K562 (cell line): Measurements from ENCODE around the gene WWC2. TPM values are rescaled to one million over a fixed set of nuclear protein-coding genes. Genes with fewer than 3 reads are reported as not detected.

Experiments
- EWSR1 ChIP-seq: fragments of 450-650 bp; IDR thresholded peaks from 2 replicates; pipeline ENCODE4 v1.6.1; 2018; ENCODE audit warnings: borderline replicate concordance, mild to moderate bottlenecking, low read depth, moderate library complexity; ENCODE audit not compliant: partially characterized antibody
- HDAC2 ChIP-seq: fragments of 450-650 bp; IDR thresholded peaks from 2 replicates; pipeline ENCODE4 v1.6.1; 2016; ENCODE audit warnings: mild to moderate bottlenecking
- HMG20A ChIP-seq: fragments of 450-650 bp; formaldehyde crosslinking; conservative IDR thresholded peaks from 2 replicates; pipeline ENCODE4 v1.4.0; 2020; ENCODE audit warnings: mild to moderate bottlenecking, mixed read lengths
- HNRNPL ChIP-seq: fragments of 200-400 bp; formaldehyde crosslinking; IDR thresholded peaks from 2 replicates; pipeline ENCODE4 v1.6.1; 2017; ENCODE audit warnings: low read depth, mild to moderate bottlenecking, low read length
- JUNB ChIP-seq: fragments of 450-650 bp; formaldehyde crosslinking; conservative IDR thresholded peaks from 2 replicates; pipeline ENCODE4 v1.4.0; 2020; ENCODE audit warnings: mild to moderate bottlenecking
- KDM2B ChIP-seq: fragments of 250-450 bp; sonication (Bioruptor Pico); IDR thresholded peaks from 2 replicates; pipeline ENCODE4 v1.8.0; 2021; ENCODE audit warnings: mild to moderate bottlenecking, moderate library complexity
- NFIX ChIP-seq: fragments of 250-450 bp; sonication (Bioruptor Pico); IDR thresholded peaks from 2 replicates; pipeline ENCODE4 v1.4.0; 2020; ENCODE audit warnings: low read depth, mild to moderate bottlenecking, moderate library complexity
- NR4A1 ChIP-seq, 2 experiments: fragments of 250-450 bp in 1 of 2; fragments of 450-650 bp in 1 of 2; sonication (Bioruptor Pico) in 1 of 2; IDR thresholded peaks; 2 replicates each; pipeline versions ENCODE4 v1.4.0 to v1.6.1; 2016 to 2020; ENCODE audit warnings: mild to moderate bottlenecking in 2 of 2, missing compliant biosample characterization in 1 of 2, missing genetic modification characterization in 1 of 2, moderate library complexity in 1 of 2
- POLR3A ChIP-seq: IDR thresholded peaks from 2 replicates; pipeline ENCODE4 v1.6.1; 2011; ENCODE audit warnings: borderline replicate concordance, mild to moderate bottlenecking, moderate library complexity; ENCODE audit not compliant: insufficient read length, insufficient read depth; ENCODE audit errors: extremely low read depth
- PRPF4 ChIP-seq: fragments of 200-400 bp; formaldehyde crosslinking; IDR thresholded peaks from one replicate; pipeline ENCODE4 v1.6.1; 2017; ENCODE audit warnings: low read length, low read depth, mild to moderate bottlenecking; ENCODE audit not compliant: insufficient read depth, poor library complexity, severe bottlenecking
- RBM22 ChIP-seq: fragments of 200-400 bp; formaldehyde crosslinking; IDR thresholded peaks from 2 replicates; pipeline ENCODE4 v1.6.1; 2018; ENCODE audit warnings: low read length, low read depth; ENCODE audit not compliant: poor library complexity, severe bottlenecking
- SNAPC5 ChIP-seq: fragments of 250-450 bp; sonication (Bioruptor Pico); IDR thresholded peaks from 2 replicates; pipeline ENCODE4 v1.8.0; 2021; ENCODE audit warnings: moderate library complexity, mild to moderate bottlenecking, inconsistent platforms
- SRSF7 ChIP-seq: fragments of 200-400 bp; formaldehyde crosslinking; optimal IDR thresholded peaks from 2 replicates; pipeline ENCODE3; 2017; ENCODE audit warnings: mild to moderate bottlenecking, low read depth, low read length
- ZBTB34 ChIP-seq: fragments of 250-450 bp; sonication (Bioruptor Pico); IDR thresholded peaks from 2 replicates; pipeline ENCODE4 v1.8.0; 2021; ENCODE audit warnings: mild to moderate bottlenecking, moderate library complexity
- ZBTB49 ChIP-seq: sonication (generic); formaldehyde crosslinking; IDR thresholded peaks from 2 replicates; pipeline ENCODE4 v1.8.0; 2022; ENCODE audit warnings: missing genetic modification reagents, mild to moderate bottlenecking, borderline replicate concordance
- ZNF174 ChIP-seq: fragments of 250-450 bp; sonication (Bioruptor Pico); IDR thresholded peaks from 2 replicates; pipeline ENCODE4 v1.4.0; 2020; ENCODE audit warnings: mild to moderate bottlenecking
- ZNF449 ChIP-seq: fragments of 250-450 bp; sonication (Bioruptor Pico); IDR thresholded peaks from 2 replicates; pipeline ENCODE4 v1.8.0; 2022; ENCODE audit warnings: moderate library complexity, mild to moderate bottlenecking, inconsistent platforms
- ZNF551 ChIP-seq: fragments of 250-450 bp; sonication (Bioruptor Pico); IDR thresholded peaks from 2 replicates; pipeline ENCODE4 v1.5.0; 2021; ENCODE audit warnings: mild to moderate bottlenecking, moderate library complexity
- ZNF707 ChIP-seq: fragments of 250-450 bp; sonication (Bioruptor Pico); conservative IDR thresholded peaks from 2 replicates; pipeline ENCODE4 v1.8.0; 2022; ENCODE audit warnings: inconsistent platforms, mild to moderate bottlenecking, moderate library complexity
- ZNF764 ChIP-seq: fragments of 250-450 bp; sonication (Bioruptor Pico); IDR thresholded peaks from 2 replicates; pipeline ENCODE4 v1.4.0; 2020; ENCODE audit warnings: low read depth, mild to moderate bottlenecking, moderate library complexity
- ZNF785 ChIP-seq: fragments of 250-450 bp; sonication (Bioruptor Pico); IDR thresholded peaks from 2 replicates; pipeline ENCODE4 v1.4.0; 2020; ENCODE audit warnings: mild to moderate bottlenecking
- polyA plus RNA-seq, 8 experiments: library from polyadenylated mRNA; depleted of rRNA in 4 of 8; stranded (reverse) in 5 of 8; unstranded in 3 of 8; fragments of >200 nt; fragmentation: Nextera tagmentation in 2 of 8; fragmentation: Illumina TruSeq in 1 of 8; extraction: Ambion mirVana in 2 of 8; extraction: Trizol in 1 of 8; gene quantifications; 2 replicates each; pipeline versions ENCODE4 v1.2.1 to v1.2.3, GENCODE V29; 2011 to 2014; ENCODE audit warnings: inconsistent platforms in 1 of 8, missing spikeins in 1 of 8
- total RNA-seq, 7 experiments: library from RNA; depleted of rRNA in 6 of 7; stranded (reverse); fragments of >200 nt in 6 of 7; fragmentation: Illumina TruSeq in 2 of 7; extraction: Trizol in 2 of 7; gene quantifications; 2 replicates each; pipeline versions ENCODE4 v1.2.1 to v1.2.3, GENCODE V29; 2011 to 2021; ENCODE audit warnings: low replicate concordance in 1 of 7

WWC2 gene
- total and polyA plus RNA-seq, 9 of the 15 experiments (the other 6 are each of a cell fraction or from before 2014, with no cell fraction given), result 3.7 to 39.4 (median 19.6) TPM

GRCh38 chr4:183348706-183349659 is 249.9 kb downstream of the WWC2 start (continued):
- TF ChIP-seq NR4A1 (CRISPR knock-in tag; IDR thresholded peaks at IDR 0.05) (peak; percentile 100), NR4A1 (tag; IDR thresholded peaks at IDR 0.05) (peak; percentile 100), SRSF7 (no peak), ZNF785 (peak; percentile 93), SNAPC5 (CRISPR knock-in tag) (peak; percentile 86), POLR3A (no peak), ZNF764 (peak; percentile 92), ZBTB49 (no peak), KDM2B (0 out of 2 replicates have a peak, but pooled peaks have one; percentile 50), ZNF174 (peak; percentile 94), HMG20A (peak; percentile 95), HNRNPL (no peak), NFIX (CRISPR knock-in tag) (peak; percentile 72), JUNB (CRISPR knock-in tag) (peak; percentile 57), RBM22 (no peak), ZNF707 (CRISPR knock-in tag) (peak; percentile 93), ZBTB34 (peak; percentile 92), ZNF449 (CRISPR knock-in tag) (peak; percentile 99), PRPF4 (no peak), HDAC2 (peak; percentile 45; the same call in 1 of the 2 replicates), ZNF551 (CRISPR knock-in tag) (peak; percentile 94), EWSR1 (no peak)
